ENCODE results near the gene UGT1A7.

GRCh38 chr2:233816334-233816733, 134.6 kb downstream of the UGT1A7 start:
- TF ChIP-seq CTCF (IDR thresholded peaks at IDR 0.05): no peak
- TF ChIP-seq EP300 (IDR thresholded peaks at IDR 0.05): no peak
- no peak for TF ChIP-seq POLR2AphosphoS5 (IDR thresholded peaks at IDR 0.05)
